SK-N-SH treated with all-trans-retinoic acid at 6 μM for 48 hours (cell line): ENCODE data around the gene PTPRD.

ENCODE experiments used
- BACH2 ChIP-seq: fragments of 250-450 bp; sonication (Bioruptor Pico); IDR thresholded peaks from 2 replicates; pipeline ENCODE4 v1.9.0; 2021; ENCODE audit warnings: mild to moderate bottlenecking, borderline replicate concordance
- GLIS3 ChIP-seq: fragments of 250-450 bp; sonication (Bioruptor Pico); IDR thresholded peaks from 2 replicates; pipeline ENCODE4 v1.5.0; 2020; ENCODE audit warnings: mild to moderate bottlenecking, moderate library complexity
- ISL1 ChIP-seq: fragments of 250-450 bp; sonication (Bioruptor Pico); IDR thresholded peaks from 2 replicates; pipeline ENCODE4 v2.1.2; 2022; ENCODE audit warnings: mild to moderate bottlenecking, moderate library complexity
- OSR1 ChIP-seq: fragments of 250-450 bp; sonication (Bioruptor Pico); IDR thresholded peaks from 2 replicates; pipeline ENCODE4 v1.8.0; 2022; ENCODE audit warnings: moderate library complexity, mild to moderate bottlenecking, inconsistent platforms
- POU6F1 ChIP-seq: fragments of 250-450 bp; sonication (Bioruptor Pico); IDR thresholded peaks from 2 replicates; pipeline ENCODE4 v1.8.0; 2021; ENCODE audit warnings: low read depth, mild to moderate bottlenecking, moderate library complexity, borderline replicate concordance
- SNAI2 ChIP-seq: fragments of 250-450 bp; sonication (Bioruptor Pico); IDR thresholded peaks from 2 replicates; pipeline ENCODE4 v1.5.0; 2020; ENCODE audit warnings: mild to moderate bottlenecking, moderate library complexity
- TCF4 ChIP-seq: fragments of 250-450 bp; sonication (Bioruptor Pico); IDR thresholded peaks from 2 replicates; pipeline ENCODE4 v1.8.0; 2021; ENCODE audit warnings: mild to moderate bottlenecking, moderate library complexity, borderline replicate concordance
- ZFP3 ChIP-seq: fragments of 250-450 bp; sonication (Bioruptor Pico); IDR thresholded peaks from 2 replicates; pipeline ENCODE4 v1.5.0; 2020; ENCODE audit warnings: mild to moderate bottlenecking, moderate library complexity
- ZFP30 ChIP-seq: fragments of 450-650 bp; formaldehyde crosslinking; IDR thresholded peaks from 2 replicates; pipeline ENCODE4 v1.5.0; 2022; ENCODE audit warnings: mild to moderate bottlenecking, moderate library complexity
- ZNF565 ChIP-seq: fragments of 450-650 bp; formaldehyde crosslinking; conservative IDR thresholded peaks from 2 replicates; pipeline ENCODE4 v1.5.0; 2020; ENCODE audit warnings: low read depth, mild to moderate bottlenecking, moderate library complexity
- ZNF8 ChIP-seq: fragments of 450-650 bp; formaldehyde crosslinking; IDR thresholded peaks from 2 replicates; pipeline ENCODE4 v1.5.0; 2020; ENCODE audit warnings: mild to moderate bottlenecking, moderate library complexity

DNA sequence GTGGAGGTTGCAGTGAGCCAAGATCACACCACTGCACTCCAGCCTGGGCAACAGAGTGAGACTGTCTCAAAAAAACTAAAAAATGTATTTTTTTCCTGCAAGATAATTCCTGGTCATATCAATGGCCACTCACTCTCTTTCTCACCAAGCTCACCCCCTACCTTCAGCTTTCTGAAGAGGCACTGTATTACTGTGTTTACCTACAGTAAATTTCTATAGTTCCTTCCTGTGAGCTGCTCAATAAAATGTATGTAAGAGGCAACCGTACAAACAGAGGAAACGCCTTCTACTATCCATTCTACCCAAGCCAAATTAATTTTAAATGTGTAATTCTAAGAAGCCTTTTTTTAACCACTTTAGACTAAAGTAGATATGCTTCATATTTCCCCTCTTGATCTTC, 1883.9 kb downstream of the PTPRD start:
- TF ChIP-seq POU6F1 (no peak), ZFP30 (CRISPR knock-in tag) (no peak), OSR1 (CRISPR knock-in tag) (no peak), BACH2 (CRISPR knock-in tag) (no peak), GLIS3 (CRISPR knock-in tag) (no peak), ZNF8 (CRISPR knock-in tag) (no peak), ZNF565 (CRISPR knock-in tag) (no peak), ISL1 (CRISPR knock-in tag) (no peak), TCF4 (CRISPR knock-in tag) (no peak), SNAI2 (no peak), ZFP3 (CRISPR knock-in tag) (no peak)
